Ishikawa (cell line): ENCODE data around the gene ARID4B.

Source experiments
- CEBPB ChIP-seq: IDR thresholded peaks from 2 replicates; pipeline ENCODE4 v1.6.1; 2012
- CREB1 ChIP-seq: IDR thresholded peaks from 2 replicates; pipeline ENCODE4 v1.6.1; 2012; ENCODE audit warnings: low read depth
- EGR1 ChIP-seq: IDR thresholded peaks from 2 replicates; pipeline ENCODE4 v1.6.1; 2012
- EP300 ChIP-seq: IDR thresholded peaks from 2 replicates; pipeline ENCODE4 v1.6.1; 2012; ENCODE audit warnings: borderline replicate concordance
- FOXM1 ChIP-seq: IDR thresholded peaks from 2 replicates; pipeline ENCODE4 v1.6.1; 2012; ENCODE audit warnings: low read depth, borderline replicate concordance
- NFIC ChIP-seq: IDR thresholded peaks from 2 replicates; pipeline ENCODE4 v1.6.1; 2012
- RAD21 ChIP-seq: IDR thresholded peaks from 2 replicates; pipeline ENCODE4 v1.6.1; 2012; ENCODE audit warnings: low read depth
- TAF1 ChIP-seq: IDR thresholded peaks from 2 replicates; pipeline ENCODE4 v1.6.1; 2012; ENCODE audit warnings: low read depth, mild to moderate bottlenecking
- TCF12 ChIP-seq: IDR thresholded peaks from 2 replicates; pipeline ENCODE4 v1.6.1; 2012; ENCODE audit warnings: low read depth
- TEAD4 ChIP-seq: IDR thresholded peaks from 2 replicates; pipeline ENCODE4 v1.6.1; 2012
- USF1 ChIP-seq: IDR thresholded peaks from 2 replicates; pipeline ENCODE4 v1.6.1; 2012
- YY1 ChIP-seq: IDR thresholded peaks from 2 replicates; pipeline ENCODE4 v1.6.1; 2012; ENCODE audit warnings: low read depth
- ZBTB7A ChIP-seq: IDR thresholded peaks from 2 replicates; pipeline ENCODE4 v1.6.1; 2012; ENCODE audit warnings: low read depth
- TF ChIP-seq, protein P1 (sequence below): IDR thresholded peaks from 2 replicates; pipeline ENCODE4 v1.6.1; 2012
- TF ChIP-seq, protein P2 (sequence below): IDR thresholded peaks from 2 replicates; pipeline ENCODE4 v1.6.1; 2012; ENCODE audit warnings: low read depth, mild to moderate bottlenecking

ARID4B gene

DNA sequence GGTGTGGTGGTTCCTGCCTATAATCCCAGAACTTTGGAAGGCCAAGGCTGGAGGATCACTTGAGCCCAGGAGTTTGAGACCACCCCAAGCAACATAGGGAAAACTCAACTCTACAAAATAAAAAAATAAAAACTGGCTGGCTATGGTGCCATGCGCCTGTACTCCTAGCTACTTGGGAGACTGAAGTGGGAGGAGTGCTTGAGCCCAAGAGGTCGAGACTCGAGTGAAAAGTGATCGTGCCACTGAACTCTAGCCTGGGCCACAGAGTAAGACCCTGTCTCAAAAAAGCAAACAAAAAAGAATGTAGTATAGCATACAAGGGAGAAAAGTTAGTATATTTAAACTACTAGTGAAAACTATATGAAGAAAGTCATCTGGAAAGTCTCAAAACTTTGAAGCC is 66.7 kb downstream of the ARID4B start:
- TF ChIP-seq, protein P1, sequence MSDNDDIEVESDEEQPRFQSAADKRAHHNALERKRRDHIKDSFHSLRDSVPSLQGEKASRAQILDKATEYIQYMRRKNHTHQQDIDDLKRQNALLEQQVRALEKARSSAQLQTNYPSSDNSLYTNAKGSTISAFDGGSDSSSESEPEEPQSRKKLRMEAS, result no peak
- TF ChIP-seq NFIC (no peak), ZBTB7A (no peak), FOXM1 (no peak), YY1 (no peak), TAF1 (no peak), CEBPB (no peak), TCF12 (no peak), CREB1 (no peak), RAD21 (no peak), EP300 (no peak), EGR1 (no peak), USF1 (no peak), TEAD4 (no peak)
- TF ChIP-seq, protein P2, sequence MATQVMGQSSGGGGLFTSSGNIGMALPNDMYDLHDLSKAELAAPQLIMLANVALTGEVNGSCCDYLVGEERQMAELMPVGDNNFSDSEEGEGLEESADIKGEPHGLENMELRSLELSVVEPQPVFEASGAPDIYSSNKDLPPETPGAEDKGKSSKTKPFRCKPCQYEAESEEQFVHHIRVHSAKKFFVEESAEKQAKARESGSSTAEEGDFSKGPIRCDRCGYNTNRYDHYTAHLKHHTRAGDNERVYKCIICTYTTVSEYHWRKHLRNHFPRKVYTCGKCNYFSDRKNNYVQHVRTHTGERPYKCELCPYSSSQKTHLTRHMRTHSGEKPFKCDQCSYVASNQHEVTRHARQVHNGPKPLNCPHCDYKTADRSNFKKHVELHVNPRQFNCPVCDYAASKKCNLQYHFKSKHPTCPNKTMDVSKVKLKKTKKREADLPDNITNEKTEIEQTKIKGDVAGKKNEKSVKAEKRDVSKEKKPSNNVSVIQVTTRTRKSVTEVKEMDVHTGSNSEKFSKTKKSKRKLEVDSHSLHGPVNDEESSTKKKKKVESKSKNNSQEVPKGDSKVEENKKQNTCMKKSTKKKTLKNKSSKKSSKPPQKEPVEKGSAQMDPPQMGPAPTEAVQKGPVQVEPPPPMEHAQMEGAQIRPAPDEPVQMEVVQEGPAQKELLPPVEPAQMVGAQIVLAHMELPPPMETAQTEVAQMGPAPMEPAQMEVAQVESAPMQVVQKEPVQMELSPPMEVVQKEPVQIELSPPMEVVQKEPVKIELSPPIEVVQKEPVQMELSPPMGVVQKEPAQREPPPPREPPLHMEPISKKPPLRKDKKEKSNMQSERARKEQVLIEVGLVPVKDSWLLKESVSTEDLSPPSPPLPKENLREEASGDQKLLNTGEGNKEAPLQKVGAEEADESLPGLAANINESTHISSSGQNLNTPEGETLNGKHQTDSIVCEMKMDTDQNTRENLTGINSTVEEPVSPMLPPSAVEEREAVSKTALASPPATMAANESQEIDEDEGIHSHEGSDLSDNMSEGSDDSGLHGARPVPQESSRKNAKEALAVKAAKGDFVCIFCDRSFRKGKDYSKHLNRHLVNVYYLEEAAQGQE, result no peak

- no peak for TF ChIP-seq USF1
- no peak for TF ChIP-seq TAF1
- TF ChIP-seq TEAD4, result no peak
- TF ChIP-seq ZBTB7A, result no peak
- no peak for TF ChIP-seq EGR1
Measured at GRCh38 chr1:235259133-235259778, 68.7 kb downstream of the ARID4B start.

DNA sequence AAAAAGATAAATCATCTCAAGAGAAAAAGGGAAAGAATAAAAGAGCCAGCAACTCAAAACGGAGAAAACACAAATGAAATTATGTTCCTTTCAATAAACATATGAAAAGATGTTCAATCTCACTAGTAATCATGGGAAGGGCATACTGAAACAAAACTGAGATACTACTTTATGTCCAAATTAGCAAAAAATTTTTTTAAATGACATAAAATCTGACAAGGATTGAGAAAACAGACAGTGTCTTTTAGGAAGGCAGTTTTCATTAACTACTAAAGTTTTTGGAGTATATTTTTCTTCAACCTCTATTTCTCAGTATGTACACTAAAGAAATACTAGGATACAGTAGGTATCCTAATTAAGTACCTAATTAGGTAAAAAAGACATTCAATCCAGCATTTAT is 73.3 kb downstream of the ARID4B start:
- TF ChIP-seq CEBPB (no peak), ZBTB7A (no peak), FOXM1 (no peak), CREB1 (no peak), TAF1 (no peak), EGR1 (no peak), NFIC (no peak), USF1 (no peak), TCF12 (no peak), TEAD4 (no peak), RAD21 (no peak), YY1 (no peak), EP300 (no peak)
- TF ChIP-seq, protein P2, result no peak
- TF ChIP-seq, protein P1, result no peak

DNA sequence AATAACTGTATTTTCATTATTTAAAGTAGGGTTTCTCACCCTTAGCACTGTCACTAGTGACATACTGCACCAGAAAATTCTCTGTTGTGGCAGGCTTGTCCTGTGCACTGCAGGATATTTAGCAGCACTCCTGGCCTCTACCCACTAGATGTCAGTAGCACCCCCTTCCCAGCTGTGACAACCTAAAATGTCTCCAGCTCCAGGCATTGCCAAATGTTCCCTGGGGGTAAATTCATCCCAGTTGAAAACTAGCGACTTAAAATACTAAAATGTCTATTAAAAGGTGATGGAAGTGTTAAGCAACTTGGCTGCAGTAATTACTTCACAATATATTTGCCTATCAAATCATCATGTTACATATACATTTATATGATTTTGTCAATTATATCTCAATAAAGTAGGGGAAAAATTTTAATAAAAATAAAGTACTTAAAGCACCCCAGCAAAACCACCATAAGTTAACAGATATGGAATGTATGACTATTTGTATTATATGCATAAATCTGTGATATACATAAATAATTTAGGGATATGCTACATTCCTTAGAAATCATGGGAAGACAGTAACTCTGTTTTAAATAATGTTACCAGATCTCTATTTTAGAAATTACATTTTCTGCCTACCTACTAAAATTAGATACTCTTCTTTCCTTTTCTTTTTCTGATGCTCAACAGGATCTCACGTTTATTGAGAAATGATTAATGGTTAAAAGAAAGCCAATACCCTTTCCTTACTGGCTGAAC is 74.6 kb downstream of the ARID4B start:
- 0 out of 2 replicates have a peak, but pooled peaks have one; percentile 16 for TF ChIP-seq TEAD4
- TF ChIP-seq ZBTB7A, result no peak
- TF ChIP-seq USF1, result no peak
- TF ChIP-seq YY1, result peak; percentile 49; the same call in 1 of the 2 replicates
- no peak for TF ChIP-seq EP300
- TF ChIP-seq RAD21, result peak; percentile 93

GRCh38 chr1:235250430-235250829 is 77.5 kb downstream of the ARID4B start:
- TF ChIP-seq EGR1 (no peak), RAD21 (no peak), TAF1 (no peak), NFIC (no peak), USF1 (no peak), YY1 (no peak), TEAD4 (no peak), TCF12 (no peak), FOXM1 (no peak), CREB1 (no peak), CEBPB (no peak), EP300 (no peak), ZBTB7A (no peak)
- TF ChIP-seq, protein P1, result no peak
- TF ChIP-seq, protein P2, result no peak
